ENCODE measurements around the gene RBM20.

DNA sequence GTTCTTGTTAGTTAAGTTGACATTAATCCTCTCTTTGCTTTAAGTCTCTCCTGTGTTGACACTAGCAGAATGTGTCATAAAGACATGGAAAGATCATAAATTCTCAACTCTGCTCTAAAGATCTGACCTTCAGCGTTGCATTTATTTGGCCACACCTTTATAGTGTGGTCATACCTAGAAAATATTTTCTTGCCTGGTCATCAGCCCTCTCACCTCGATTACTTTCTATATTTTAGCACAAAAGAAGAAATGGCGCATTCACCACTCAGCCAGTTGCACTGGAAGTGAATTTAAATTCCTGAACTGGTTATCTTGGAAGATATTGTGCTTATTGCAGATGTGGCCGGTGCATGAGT lies 130.9 kb downstream of the RBM20 start:
- TF ChIP-seq, protein P1, sequence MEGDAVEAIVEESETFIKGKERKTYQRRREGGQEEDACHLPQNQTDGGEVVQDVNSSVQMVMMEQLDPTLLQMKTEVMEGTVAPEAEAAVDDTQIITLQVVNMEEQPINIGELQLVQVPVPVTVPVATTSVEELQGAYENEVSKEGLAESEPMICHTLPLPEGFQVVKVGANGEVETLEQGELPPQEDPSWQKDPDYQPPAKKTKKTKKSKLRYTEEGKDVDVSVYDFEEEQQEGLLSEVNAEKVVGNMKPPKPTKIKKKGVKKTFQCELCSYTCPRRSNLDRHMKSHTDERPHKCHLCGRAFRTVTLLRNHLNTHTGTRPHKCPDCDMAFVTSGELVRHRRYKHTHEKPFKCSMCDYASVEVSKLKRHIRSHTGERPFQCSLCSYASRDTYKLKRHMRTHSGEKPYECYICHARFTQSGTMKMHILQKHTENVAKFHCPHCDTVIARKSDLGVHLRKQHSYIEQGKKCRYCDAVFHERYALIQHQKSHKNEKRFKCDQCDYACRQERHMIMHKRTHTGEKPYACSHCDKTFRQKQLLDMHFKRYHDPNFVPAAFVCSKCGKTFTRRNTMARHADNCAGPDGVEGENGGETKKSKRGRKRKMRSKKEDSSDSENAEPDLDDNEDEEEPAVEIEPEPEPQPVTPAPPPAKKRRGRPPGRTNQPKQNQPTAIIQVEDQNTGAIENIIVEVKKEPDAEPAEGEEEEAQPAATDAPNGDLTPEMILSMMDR (conservative IDR thresholded peaks at IDR 0.05): no peak
- no peak for TF ChIP-seq EZH2 (IDR thresholded peaks at IDR 0.05; ENCODE audit: low read depth)

Data from PC-9 (cell line).